Fibroblast of villous mesenchyme (primary cell): Measurements from ENCODE around the gene TTC3. TPM values are rescaled to one million over a fixed set of nuclear protein-coding genes. Genes with fewer than 3 reads are reported as not detected.

Source experiments
- DNase-seq: peaks from one replicate; pipeline ENCODE4 v3.0.0-alpha.2; 2010; ENCODE audit warnings: low read depth
- H3K4me3 ChIP-seq: 2 replicates; pipeline ENCODE4 v1.5.1; 2011; ENCODE audit warnings: low read depth, mild to moderate bottlenecking, low read length
- CTCF ChIP-seq: IDR thresholded peaks from 2 replicates; pipeline ENCODE4 v1.5.1; 2012; ENCODE audit warnings: low read depth, mild to moderate bottlenecking, low read length; ENCODE audit not compliant: insufficient read depth
- total RNA-seq: library from RNA; depleted of rRNA; stranded (reverse); fragments of >200 nt; gene quantifications from 2 replicates; pipeline ENCODE4 v1.2.3, GENCODE V29; 2012

The TTC3 gene
- total RNA-seq, 1 donor: 339 TPM

GRCh38 chr21:37061926-37062592, 11.0 kb upstream of the TTC3 start:
- peak; percentile 37 for DNase-seq

GRCh38 chr21:37062593-37062935, 10.5 kb upstream of the TTC3 start:
- no peak overlapping the region for H3K4me3 ChIP-seq
- DNase-seq: no peak
- no peak for TF ChIP-seq CTCF

More at GRCh38 chr21:37061926-37062592, 11.0 kb upstream of the TTC3 start:
- TF ChIP-seq CTCF: no peak
- no peak overlapping the region for H3K4me3 ChIP-seq

- no peak for DNase-seq
- no peak overlapping the region for H3K4me3 ChIP-seq
- TF ChIP-seq CTCF: no peak
Measured at GRCh38 chr21:37063433-37063832, 9.6 kb upstream of the TTC3 start.

GRCh38 chr21:37064841-37065240, 8.2 kb upstream of the TTC3 start:
- H3K4me3 ChIP-seq: no peak overlapping the region
- TF ChIP-seq CTCF: no peak
- no peak for DNase-seq

- no peak for DNase-seq
- no peak for TF ChIP-seq CTCF
- no peak overlapping the region for H3K4me3 ChIP-seq
Measured at GRCh38 chr21:37065561-37066177, 7.4 kb upstream of the TTC3 start.

GRCh38 chr21:37071561-37072273, 1.3 kb upstream of the TTC3 start:
- H3K4me3 ChIP-seq: peak overlapping the region; percentile 62
- peak; percentile 89 for DNase-seq
- TF ChIP-seq CTCF: no peak
